GM12878 (cell line): ENCODE measurements around the gene CASS4. TPM values are rescaled to one million over a fixed set of nuclear protein-coding genes. Genes with fewer than 3 reads are reported as not detected.

Experiments
- ATAC-seq: fragments of 200-7000 bp; cut with Tn5 transposase; 3 replicates; pipeline ENCODE4 v1.9.1; 2020; ENCODE audit warnings: mild to moderate bottlenecking, moderate library complexity
- BruUV-seq: library from RNA; stranded (reverse); fragments of 400-500 nt; replicated peaks from 2 replicates; lab custom pipeline; 2021; lab: Mats Ljungman, UMichigan
- CTCF ChIA-PET: fragments of 300-600 bp; sonication (Branson Sonifier 250); formaldehyde crosslinking; extraction: SDS; loops from one replicate; lab custom pipeline; 2021; ENCODE audit warnings: inconsistent platforms; lab: Yijun Ruan, JAX
- POLR2A ChIA-PET: fragments of 350-600 bp; formaldehyde crosslinking; extraction: SDS; loops from one replicate; lab custom pipeline; 2021; ENCODE audit warnings: inconsistent platforms; lab: Charles Lee
- RAD21 ChIA-PET: fragments of 300-600 bp; sonication (Branson Sonifier 250); formaldehyde crosslinking; loops from one replicate; lab custom pipeline; 2023; ENCODE audit warnings: antibody characterized with exemption; ENCODE audit not compliant: unreplicated experiment; lab: Charles Lee
- SMC1A ChIA-PET: fragments of 300-600 bp; sonication (Branson Sonifier 250); formaldehyde crosslinking; loops from one replicate; lab custom pipeline; 2023; ENCODE audit not compliant: unreplicated experiment, uncharacterized antibody; lab: Charles Lee
- DNase-seq: peaks from one replicate; pipeline ENCODE4 v3.0.0-alpha.2; 2011; ENCODE audit warnings: low read depth, low spot score
- FAIRE-seq: peaks from 3 replicates; lab custom pipeline; 2011; peaks lifted over from hg19 to GRCh38; lab: Jason Lieb, UNC
- H2AFZ ChIP-seq: 2 replicates; pipeline ENCODE4 v1.6.0; 2011; ENCODE audit warnings: low read depth, low read length, control low read depth; ENCODE audit not compliant: control insufficient read depth
- H3K27ac ChIP-seq: 2 replicates; pipeline ENCODE4 v1.5.1; 2011; ENCODE audit warnings: control low read depth; ENCODE audit not compliant: control insufficient read depth, insufficient read depth
- H3K27me3 ChIP-seq, 2 experiments: replicated peaks in 1 of 2; 2 replicates each; pipeline versions ENCODE4 v1.6.0 to v1.6.1; 2011; ENCODE audit warnings: low read length in 1 of 2; ENCODE audit not compliant: control insufficient read depth in 2 of 2, insufficient read depth in 2 of 2
- H3K36me3 ChIP-seq, 2 experiments: 2 replicates each; pipeline ENCODE4 v1.5.1; 2011; ENCODE audit warnings: low read length in 1 of 2; ENCODE audit not compliant: control insufficient read depth in 2 of 2, insufficient read depth in 2 of 2
- H3K4me1 ChIP-seq: 2 replicates; pipeline ENCODE4 v1.6.1; 2011; ENCODE audit warnings: mild to moderate bottlenecking, low read length, moderate library complexity, mixed read lengths; ENCODE audit not compliant: control insufficient read depth, insufficient read depth
- H3K4me2 ChIP-seq: 2 replicates; pipeline ENCODE4 v1.6.0; 2011; ENCODE audit warnings: control low read depth; ENCODE audit not compliant: control insufficient read depth, insufficient read depth
- H3K4me3 ChIP-seq: fragments of 200-600 bp; sonication (generic); 2 replicates; pipeline ENCODE4 v1.5.1; 2016
- H3K79me2 ChIP-seq: 2 replicates; pipeline ENCODE4 v1.6.0; 2011; ENCODE audit warnings: low read length; ENCODE audit not compliant: control insufficient read depth, insufficient read depth
- H3K9ac ChIP-seq: 2 replicates; pipeline ENCODE4 v1.8.0; 2011; ENCODE audit warnings: low read length, control low read depth, mixed read lengths; ENCODE audit not compliant: control insufficient read depth, insufficient read depth
- H3K9me3 ChIP-seq: replicated peaks from 3 replicates; pipeline ENCODE4 v1.5.1; 2011; ENCODE audit warnings: mild to moderate bottlenecking, low read length; ENCODE audit not compliant: control insufficient read depth, insufficient read depth
- H4K20me1 ChIP-seq: 2 replicates; pipeline ENCODE4 v1.6.0; 2011; ENCODE audit not compliant: control insufficient read depth, insufficient read depth
- EGR1 ChIP-seq, 2 experiments: IDR thresholded peaks; 1 replicate in 1 of 2; 2 replicates in 1 of 2; pipeline ENCODE4 v1.6.1; 2011 to 2012; ENCODE audit warnings: low read depth in 2 of 2, low read length in 2 of 2, borderline replicate concordance in 1 of 2, mild to moderate bottlenecking in 1 of 2, moderate library complexity in 1 of 2
- ESRRA ChIP-seq: IDR thresholded peaks from 2 replicates; pipeline ENCODE4 v1.6.1; 2012; ENCODE audit warnings: mild to moderate bottlenecking, low read length, improper control_type of control experiment
- ETV6 ChIP-seq, 2 experiments: fragments of 450-650 bp in 1 of 2; IDR thresholded peaks in 1 of 2; conservative IDR thresholded peaks in 1 of 2; 2 replicates each; pipeline ENCODE4 v1.6.1; 2014; ENCODE audit warnings: antibody characterized with exemption in 1 of 2, borderline replicate concordance in 1 of 2, low read depth in 1 of 2, mild to moderate bottlenecking in 1 of 2, moderate library complexity in 1 of 2
- MXI1 ChIP-seq: fragments of 150-350 bp; IDR thresholded peaks from 2 replicates; pipeline ENCODE4 v1.6.1; 2011; ENCODE audit warnings: low read depth, mild to moderate bottlenecking, inconsistent platforms, low read length, improper control_type of control experiment
- NBN ChIP-seq: fragments of 450-650 bp; IDR thresholded peaks from 2 replicates; pipeline ENCODE4 v1.6.1; 2016
- PAX5 ChIP-seq: IDR thresholded peaks from 2 replicates; pipeline ENCODE4 v1.6.1; 2011; ENCODE audit warnings: low read depth, low read length, borderline replicate concordance
- RFX5 ChIP-seq: IDR thresholded peaks from 2 replicates; pipeline ENCODE4 v1.6.1; 2011; ENCODE audit warnings: low read depth, low read length, improper control_type of control experiment
- SMAD1 ChIP-seq: fragments of 450-650 bp; IDR thresholded peaks from 2 replicates; pipeline ENCODE4 v1.6.1; 2018; ENCODE audit warnings: mild to moderate bottlenecking, low read depth; ENCODE audit not compliant: partially characterized antibody
- SUZ12 ChIP-seq: fragments of 200-600 bp; sonication (generic); IDR thresholded peaks from one replicate; pipeline ENCODE4 v1.6.1; 2018; ENCODE audit warnings: antibody characterized with exemption, mild to moderate bottlenecking; ENCODE audit not compliant: unreplicated experiment
- ZBTB33 ChIP-seq: fragments of 450-650 bp; IDR thresholded peaks from 2 replicates; pipeline ENCODE4 v1.6.1; 2017; ENCODE audit warnings: mild to moderate bottlenecking
- ZNF217 ChIP-seq: fragments of 450-650 bp; IDR thresholded peaks from 2 replicates; pipeline ENCODE4 v1.6.1; 2017; ENCODE audit warnings: antibody characterized with exemption, mild to moderate bottlenecking
- WGBS: methylation state at CpG from one replicate; pipeline ENCODE4 v1.1.6; 2016; ENCODE audit warnings: low lambda C conversion rate; ENCODE audit not compliant: insufficient replicate concordance, insufficient coverage; ENCODE audit errors: missing lambda C conversion rate; 5-methylcytosine and 5-hydroxymethylcytosine counted together
- in situ Hi-C: fragments of 300-500 bp; cut with MboI; formaldehyde crosslinking; loops from 9 replicates; pipeline ENCODE4 v1.14.3; 2018; ENCODE audit warnings: mixed read lengths
- intact Hi-C: fragments of 100-400 bp; cut with micrococcal nuclease; formaldehyde crosslinking; loops from one replicate; pipeline ENCODE4 v1.14.2; 2022; ENCODE audit not compliant: unreplicated experiment
- polyA plus RNA-seq, 11 experiments: library from polyadenylated mRNA; depleted of rRNA in 4 of 11; unstranded in 6 of 11; stranded (reverse) in 5 of 11; fragments of >200 nt; fragmentation: Nextera tagmentation in 4 of 11; fragmentation: Illumina TruSeq in 1 of 11; extraction: Ambion mirVana in 4 of 11; extraction: Trizol in 1 of 11; gene quantifications; 1 replicate in 1 of 11; 2 replicates in 10 of 11; pipeline versions ENCODE4 v1.2.1 to v1.2.3, GENCODE V29; 2011 to 2016; ENCODE audit warnings: inconsistent platforms in 2 of 11, missing spikeins in 2 of 11, low read depth in 1 of 11
- total RNA-seq, 4 experiments: library from RNA; depleted of rRNA in 3 of 4; stranded (reverse); fragments of >200 nt in 3 of 4; fragmentation: Illumina TruSeq in 1 of 4; extraction: Trizol in 1 of 4; gene quantifications; 2 replicates each; pipeline versions ENCODE4 v1.2.1 to v1.2.3, GENCODE V29; 2013 to 2021

Gene CASS4
- total and polyA plus RNA-seq, 10 of the 15 experiments (the other 5 are each of a cell fraction or from before 2014, with no cell fraction given) = 0.04 to 0.24 (median 0.11) TPM; not detected in 1

- no peak for TF ChIP-seq ETV6 (conservative IDR thresholded peaks at IDR 0.05 in 1 of 2, IDR thresholded peaks at IDR 0.05 in 1 of 2; ENCODE audit: borderline replicate concordance in 1 of 2, low read depth in 1 of 2)
- TF ChIP-seq NBN = no peak
- no peak for TF ChIP-seq ZNF217
- no peak for TF ChIP-seq RFX5
- TF ChIP-seq SUZ12 = no peak
- no peak for TF ChIP-seq ESRRA
- no peak for TF ChIP-seq SMAD1
These were observed 21.8 kb downstream of the CASS4 start (continued) for GRCh38 chr20:56433880-56434255.

- H3K9ac ChIP-seq = no peak overlapping the region
- RAD21 ChIA-PET = no interaction called here
- no peaks in the 10 kb centered on the region for H3K27me3 ChIP-seq
- no peak overlapping the region for H3K4me2 ChIP-seq
- H2AFZ ChIP-seq = no peak overlapping the region
- 88% methylated on average over 20 of the region's 20 CpGs for WGBS
- TF ChIP-seq PAX5 (no peak), EGR1 (IDR thresholded peaks at IDR 0.05; ENCODE audit: borderline replicate concordance in 1 of 2, low read depth in 2 of 2, low read length in 2 of 2) (no peak), MXI1 (no peak), ZBTB33 (no peak)
- TF ChIP-seq, all 136 proteins: peak for 0
- Histone ChIP-seq H4K20me1 (no peaks in the 10 kb centered on the region), H3K9me3 (no peaks in the 10 kb centered on the region), H3K27ac (no peak overlapping the region), H3K4me3 (no peak overlapping the region), H3K4me1 (peaks cover 16% of the 10 kb centered on the region), H3K79me2 (no peaks in the 10 kb centered on the region), H3K36me3 (no peaks in the 10 kb centered on the region)
- FAIRE-seq = no peak
- no TSS peak for BruUV-seq
- CTCF ChIA-PET = no interaction called here
- intact Hi-C loops (no loop called here), in situ Hi-C loops (no loop called here)
- SMC1A ChIA-PET = interaction anchor here (1.2 to 1.6 kb wide), 2 partner anchors 9 to 17 kb away, joined by 3 to 6 read pairs; no protein-coding TSS in a partner anchor
- POLR2A ChIA-PET = interaction anchor here (0.8 kb wide), 2 partner anchors 16 to 24 kb away, joined by 3 to 4 read pairs; no protein-coding TSS in a partner anchor
- ATAC-seq = no peak
- DNase-seq = no peak
These were observed 25.3 kb downstream of the CASS4 start for GRCh38 chr20:56437196-56437960.
